Endothelial cell of umbilical vein (primary cell): ENCODE results near the gene MBD5.

Source experiments
- EZH2 ChIP-seq: IDR thresholded peaks from 2 replicates; pipeline ENCODE4 v1.6.1; 2012; ENCODE audit warnings: borderline replicate concordance, low read depth, mild to moderate bottlenecking, moderate library complexity, low read length, inconsistent platforms; ENCODE audit not compliant: severe bottlenecking
- FOS ChIP-seq: IDR thresholded peaks from 2 replicates; pipeline ENCODE4 v1.6.1; 2011; ENCODE audit warnings: mild to moderate bottlenecking, low read length, moderate library complexity, borderline replicate concordance; ENCODE audit not compliant: insufficient read depth
- GATA2 ChIP-seq: IDR thresholded peaks from 2 replicates; pipeline ENCODE4 v1.7.0; 2011; ENCODE audit warnings: low read depth, mild to moderate bottlenecking, moderate library complexity, mixed read lengths, low read length; ENCODE audit not compliant: insufficient read length, insufficient read depth
- JUN ChIP-seq: IDR thresholded peaks from 2 replicates; pipeline ENCODE4 v1.6.1; 2011; ENCODE audit warnings: borderline replicate concordance, low read depth; ENCODE audit not compliant: insufficient read length, insufficient read depth
- POLR2A ChIP-seq: IDR thresholded peaks from 2 replicates; pipeline ENCODE4 v1.6.1; 2012; ENCODE audit warnings: low read depth, mild to moderate bottlenecking, control low read depth, low read length
- POLR2AphosphoS5 ChIP-seq: IDR thresholded peaks from 2 replicates; pipeline ENCODE4 v1.6.1; 2012; ENCODE audit warnings: low read depth, mild to moderate bottlenecking, control low read depth, low read length, moderate library complexity; ENCODE audit not compliant: insufficient read depth
- TF ChIP-seq, protein P1 (sequence below), 2 donors: IDR thresholded peaks; 1 replicate in 1 of 2; 2 replicates in 1 of 2; pipeline ENCODE4 v1.5.1; 2011; ENCODE audit warnings: low read length in 2 of 2, mild to moderate bottlenecking in 2 of 2, moderate library complexity in 2 of 2, control low read depth in 1 of 2, inconsistent platforms in 1 of 2, low read depth in 1 of 2; ENCODE audit not compliant: insufficient read depth in 1 of 2; ENCODE audit errors: extremely low read depth in 1 of 2
- TF ChIP-seq, protein P2 (sequence below): IDR thresholded peaks from 2 replicates; pipeline ENCODE4 v1.6.1; 2011; ENCODE audit not compliant: insufficient read depth, insufficient read length

DNA sequence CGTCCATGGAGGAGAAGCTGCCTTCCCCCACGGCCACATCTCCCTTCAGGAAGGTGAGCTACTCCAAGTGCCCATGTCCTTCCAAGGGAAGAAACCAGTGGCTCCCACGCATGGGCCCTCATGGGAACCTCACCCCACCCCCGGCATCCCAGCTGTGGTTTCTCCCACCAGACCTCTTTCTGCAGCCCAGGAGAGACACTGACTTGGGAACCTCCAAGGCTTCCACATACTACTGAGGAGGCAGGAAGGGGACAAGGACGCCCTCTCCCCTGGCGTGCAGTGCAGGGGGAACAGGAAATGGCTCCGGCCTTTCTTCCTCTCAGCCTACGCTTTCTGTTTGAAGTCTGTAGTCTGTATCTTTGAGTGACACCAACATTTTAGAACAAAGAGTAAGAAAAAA lies 519.1 kb downstream of the MBD5 start:
- TF ChIP-seq FOS (no peak), EZH2 (no peak), POLR2A (no peak), POLR2AphosphoS5 (no peak), JUN (no peak), GATA2 (no peak)
- TF ChIP-seq, protein P1, sequence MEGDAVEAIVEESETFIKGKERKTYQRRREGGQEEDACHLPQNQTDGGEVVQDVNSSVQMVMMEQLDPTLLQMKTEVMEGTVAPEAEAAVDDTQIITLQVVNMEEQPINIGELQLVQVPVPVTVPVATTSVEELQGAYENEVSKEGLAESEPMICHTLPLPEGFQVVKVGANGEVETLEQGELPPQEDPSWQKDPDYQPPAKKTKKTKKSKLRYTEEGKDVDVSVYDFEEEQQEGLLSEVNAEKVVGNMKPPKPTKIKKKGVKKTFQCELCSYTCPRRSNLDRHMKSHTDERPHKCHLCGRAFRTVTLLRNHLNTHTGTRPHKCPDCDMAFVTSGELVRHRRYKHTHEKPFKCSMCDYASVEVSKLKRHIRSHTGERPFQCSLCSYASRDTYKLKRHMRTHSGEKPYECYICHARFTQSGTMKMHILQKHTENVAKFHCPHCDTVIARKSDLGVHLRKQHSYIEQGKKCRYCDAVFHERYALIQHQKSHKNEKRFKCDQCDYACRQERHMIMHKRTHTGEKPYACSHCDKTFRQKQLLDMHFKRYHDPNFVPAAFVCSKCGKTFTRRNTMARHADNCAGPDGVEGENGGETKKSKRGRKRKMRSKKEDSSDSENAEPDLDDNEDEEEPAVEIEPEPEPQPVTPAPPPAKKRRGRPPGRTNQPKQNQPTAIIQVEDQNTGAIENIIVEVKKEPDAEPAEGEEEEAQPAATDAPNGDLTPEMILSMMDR (IDR thresholded peaks at IDR 0.05; ENCODE audit: extremely low read depth in 1 of 2, insufficient read depth in 1 of 2, low read depth in 1 of 2, low read length in 2 of 2), result no peak
- TF ChIP-seq, protein P2, sequence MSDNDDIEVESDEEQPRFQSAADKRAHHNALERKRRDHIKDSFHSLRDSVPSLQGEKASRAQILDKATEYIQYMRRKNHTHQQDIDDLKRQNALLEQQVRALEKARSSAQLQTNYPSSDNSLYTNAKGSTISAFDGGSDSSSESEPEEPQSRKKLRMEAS, result no peak
